H1 (cell line): ENCODE data around the gene CTSH. TPM values are rescaled to one million over a fixed set of nuclear protein-coding genes. Genes with fewer than 3 reads are reported as not detected.

Experiments used
- CREB1 ChIP-seq: IDR thresholded peaks from 2 replicates; pipeline ENCODE4 v1.6.1; 2012; ENCODE audit warnings: inconsistent platforms
- CTBP2 ChIP-seq: IDR thresholded peaks from 2 replicates; pipeline ENCODE4 v1.7.0; 2011; ENCODE audit warnings: borderline replicate concordance, mild to moderate bottlenecking, moderate library complexity, mixed read lengths, low read length; ENCODE audit not compliant: insufficient read depth, insufficient read length
- EP300 ChIP-seq, 2 experiments: IDR thresholded peaks; 1 replicate in 1 of 2; 2 replicates in 1 of 2; pipeline ENCODE4 v1.6.1; 2011 to 2012; ENCODE audit warnings: low read depth in 2 of 2, low read length in 2 of 2, mild to moderate bottlenecking in 2 of 2, borderline replicate concordance in 1 of 2, inconsistent platforms in 1 of 2, moderate library complexity in 1 of 2
- HDAC2 ChIP-seq, 2 experiments: fragments of 300-600 bp in 1 of 2; sonication (generic) in 1 of 2; IDR thresholded peaks; 2 replicates each; pipeline ENCODE4 v1.6.1; 2011 to 2012; ENCODE audit warnings: low read depth in 2 of 2, low read length in 2 of 2, mild to moderate bottlenecking in 2 of 2, moderate library complexity in 2 of 2, borderline replicate concordance in 1 of 2, inconsistent platforms in 1 of 2
- SRF ChIP-seq: IDR thresholded peaks from 2 replicates; pipeline ENCODE4 v1.6.1; 2011; ENCODE audit warnings: mild to moderate bottlenecking, low read depth, low read length, moderate library complexity
- TAF7 ChIP-seq: optimal IDR thresholded peaks from 2 replicates; pipeline ENCODE3; 2011; ENCODE audit warnings: low read depth, mild to moderate bottlenecking, inconsistent platforms, low read length, moderate library complexity, borderline replicate concordance
- polyA plus RNA-seq, 7 experiments: library from polyadenylated mRNA; depleted of rRNA in 3 of 7; stranded (reverse) in 5 of 7; unstranded in 2 of 7; fragments of >200 nt in 5 of 7; fragments of 200-250 nt in 2 of 7; gene quantifications; 1 replicate in 5 of 7; 2 replicates in 1 of 7; 4 replicates in 1 of 7; pipeline versions ENCODE4 v1.2.1 to v1.2.3, GENCODE V29; 2011 to 2013; ENCODE audit warnings: missing spikeins in 2 of 7, mixed read lengths in 2 of 7
- total RNA-seq: library from RNA; stranded (reverse); fragmentation: NEBNext Ultra II Directional; extraction: Animal tissue kit (Norgen Biotek cat#: 25700); gene quantifications from 2 replicates; pipeline ENCODE4 v1.2.1, GENCODE V29; 2021

The CTSH gene
- total and polyA plus RNA-seq, 2 of the 8 experiments (the other 6 are each of a cell fraction or from before 2014, with no cell fraction given): 34.0 to 36.8 TPM

- no peak for TF ChIP-seq SRF
- TF ChIP-seq CREB1: no peak
- no peak for TF ChIP-seq TAF7
- no peak for TF ChIP-seq CTBP2
- no peak for TF ChIP-seq EP300 (IDR thresholded peaks at IDR 0.05; ENCODE audit: borderline replicate concordance in 1 of 2, low read depth in 2 of 2, low read length in 2 of 2)
- no peak for TF ChIP-seq HDAC2 (IDR thresholded peaks at IDR 0.05; ENCODE audit: borderline replicate concordance in 1 of 2, low read depth in 2 of 2, low read length in 2 of 2)
Observed at GRCh38 chr15:78921517-78921916, 23.3 kb downstream of the CTSH start (continued).
